HepG2 (cell line): ENCODE measurements around the gene SNX6. TPM values are rescaled to one million over a fixed set of nuclear protein-coding genes. Genes with fewer than 3 reads are reported as not detected.
A peak's percentile ranks its signal among the peaks of the same experiment; 100 is the strongest.

Experiments
- KDM2A ChIP-seq: sonication (generic); formaldehyde crosslinking; IDR thresholded peaks from 2 replicates; pipeline ENCODE4 v1.4.0; 2020; ENCODE audit warnings: low read depth, missing genetic modification reagents, borderline replicate concordance
- KLF12 ChIP-seq: sonication (generic); formaldehyde crosslinking; IDR thresholded peaks from 2 replicates; pipeline ENCODE4 v1.4.0; 2020; ENCODE audit warnings: missing genetic modification reagents, borderline replicate concordance
- PHF5A ChIP-seq: IDR thresholded peaks from one replicate; pipeline ENCODE4 v1.6.1; 2018; ENCODE audit warnings: low read depth, missing genetic modification reagents; ENCODE audit not compliant: unreplicated experiment
- RARA ChIP-seq: IDR thresholded peaks from 2 replicates; pipeline ENCODE4 v1.6.1; 2016; ENCODE audit warnings: missing genetic modification reagents, missing compliant biosample characterization
- RARG ChIP-seq: sonication (generic); formaldehyde crosslinking; IDR thresholded peaks from 2 replicates; pipeline ENCODE4 v1.4.0; 2020; ENCODE audit warnings: low read depth, mild to moderate bottlenecking, missing genetic modification reagents
- RNF2 ChIP-seq: fragments of 450-650 bp; conservative IDR thresholded peaks from 2 replicates; pipeline ENCODE4 v1.6.1; 2016; ENCODE audit warnings: low read depth
- SP1 ChIP-seq, 2 experiments: fragments of 450-650 bp in 1 of 2; sonication (generic) in 1 of 2; formaldehyde crosslinking in 1 of 2; IDR thresholded peaks; 2 replicates each; pipeline versions ENCODE4 v1.4.0 to v1.6.1; 2016 to 2020; ENCODE audit warnings: missing genetic modification reagents in 1 of 2
- ZNF20 ChIP-seq: sonication (generic); formaldehyde crosslinking; IDR thresholded peaks from 2 replicates; pipeline ENCODE4 v1.4.0; 2020; ENCODE audit warnings: mild to moderate bottlenecking, moderate library complexity, missing genetic modification reagents
- ZNF530 ChIP-seq: sonication (generic); formaldehyde crosslinking; IDR thresholded peaks from 2 replicates; pipeline ENCODE4 v1.5.0; 2020; ENCODE audit warnings: low read depth, mild to moderate bottlenecking, missing genetic modification reagents
- ZNF546 ChIP-seq: sonication (generic); formaldehyde crosslinking; conservative IDR thresholded peaks from 2 replicates; pipeline ENCODE4 v1.8.1; 2023; ENCODE audit warnings: mild to moderate bottlenecking, missing genetic modification reagents
- ZNF589 ChIP-seq: sonication (generic); formaldehyde crosslinking; conservative IDR thresholded peaks from 2 replicates; pipeline ENCODE4 v1.8.0; 2022; ENCODE audit warnings: mild to moderate bottlenecking, moderate library complexity, missing genetic modification reagents
- ZNF672 ChIP-seq: sonication (generic); formaldehyde crosslinking; IDR thresholded peaks from 2 replicates; pipeline ENCODE4 v1.8.1; 2022; ENCODE audit warnings: missing genetic modification reagents
- ZNF773 ChIP-seq: sonication (generic); formaldehyde crosslinking; IDR thresholded peaks from 2 replicates; pipeline ENCODE4 v1.4.0; 2020; ENCODE audit warnings: missing genetic modification reagents, borderline replicate concordance
- ZNF816 ChIP-seq: sonication (generic); formaldehyde crosslinking; IDR thresholded peaks from 2 replicates; pipeline ENCODE4 v1.8.0; 2022; ENCODE audit warnings: missing genetic modification reagents, mild to moderate bottlenecking, borderline replicate concordance
- ZSCAN20 ChIP-seq: sonication (generic); formaldehyde crosslinking; IDR thresholded peaks from 2 replicates; pipeline ENCODE4 v1.4.0; 2020; ENCODE audit warnings: missing genetic modification reagents, mild to moderate bottlenecking, borderline replicate concordance
- ZSCAN22 ChIP-seq: sonication (generic); formaldehyde crosslinking; IDR thresholded peaks from 2 replicates; pipeline ENCODE4 v1.4.0; 2020; ENCODE audit warnings: mild to moderate bottlenecking, missing genetic modification reagents
- polyA plus RNA-seq, 8 experiments: library from polyadenylated mRNA; depleted of rRNA in 3 of 8; stranded (reverse) in 7 of 8; unstranded in 1 of 8; fragments of >200 nt; fragmentation: Illumina TruSeq in 4 of 8; extraction: Trizol in 4 of 8; gene quantifications; 2 replicates each; pipeline versions ENCODE4 v1.2.1 to v1.2.3, GENCODE V29; 2011 to 2016; ENCODE audit warnings: low read depth in 4 of 8, missing spikeins in 1 of 8, mixed read lengths in 1 of 8; ENCODE audit not compliant: insufficient read depth in 1 of 8
- total RNA-seq, 5 experiments: library from RNA; depleted of rRNA; stranded (reverse); fragments of >200 nt; fragmentation: Illumina TruSeq; extraction: Trizol; gene quantifications; 2 replicates each; pipeline ENCODE4 v1.2.3, GENCODE V29; 2016; ENCODE audit warnings: low read depth in 1 of 5
- TF ChIP-seq, protein P1 (sequence below): sonication (generic); formaldehyde crosslinking; IDR thresholded peaks from 2 replicates; pipeline ENCODE4 v1.8.0; 2022; ENCODE audit warnings: mild to moderate bottlenecking, missing genetic modification reagents; ENCODE audit not compliant: insufficient replicate concordance
- TF ChIP-seq, protein P2 (sequence below): sonication (generic); formaldehyde crosslinking; IDR thresholded peaks from 2 replicates; pipeline ENCODE4 v1.5.0; 2020; ENCODE audit warnings: missing genetic modification reagents
- TF ChIP-seq, protein P3 (sequence below): sonication (generic); formaldehyde crosslinking; IDR thresholded peaks from 2 replicates; pipeline ENCODE4 v1.5.1; 2020; ENCODE audit warnings: missing genetic modification reagents, mild to moderate bottlenecking, borderline replicate concordance
- TF ChIP-seq, protein P4 (sequence below): sonication (generic); formaldehyde crosslinking; IDR thresholded peaks from 2 replicates; pipeline ENCODE4; 2020; ENCODE audit warnings: missing genetic modification reagents, mild to moderate bottlenecking, borderline replicate concordance

SNX6 gene
- total and polyA plus RNA-seq, 2 of the 13 experiments (the other 11 are each of a cell fraction or from before 2014, with no cell fraction given): 92.3 to 169 TPM

DNA sequence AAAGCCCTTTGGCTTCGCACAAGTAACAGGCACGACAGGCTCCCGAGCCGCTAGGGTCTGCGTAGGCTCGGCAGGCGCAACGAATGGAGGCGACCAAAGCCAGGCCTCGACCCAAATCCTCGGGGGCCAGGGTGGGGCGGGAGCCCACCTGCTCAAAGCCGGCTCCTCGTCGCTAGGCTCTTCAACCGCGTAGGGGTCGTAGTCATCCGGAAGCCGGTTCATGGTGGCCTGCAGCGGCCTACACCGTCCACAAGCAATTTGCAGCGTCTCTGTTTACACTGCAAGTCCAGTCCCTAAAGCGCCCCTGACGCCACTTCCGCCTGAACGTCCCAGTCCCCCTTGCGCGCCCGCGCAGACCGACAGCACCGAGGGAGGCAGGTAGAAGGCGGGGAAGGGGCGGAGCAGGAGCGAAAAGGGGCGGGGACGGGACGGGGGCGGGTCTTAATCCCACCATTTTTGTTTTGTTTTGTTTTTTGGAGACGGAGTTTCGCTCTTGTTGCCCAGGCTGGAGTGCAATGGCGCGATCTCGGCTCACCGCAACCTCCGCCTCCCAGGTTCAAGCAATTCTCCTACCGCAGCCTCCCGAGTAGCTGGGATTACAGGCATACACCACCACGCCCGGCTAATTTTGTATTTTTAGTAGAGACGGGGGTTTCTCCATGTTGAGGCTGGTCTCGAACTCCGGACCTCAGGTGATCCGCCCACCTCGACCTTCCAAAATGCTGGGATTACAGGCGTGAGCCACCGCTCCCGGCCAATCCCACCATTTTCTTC is 90.4 kb downstream of the SNX6 start, which contains the start of gene EAPP (continued):
- TF ChIP-seq ZNF816 (CRISPR knock-in tag): peak; percentile 99
- TF ChIP-seq, protein P1, sequence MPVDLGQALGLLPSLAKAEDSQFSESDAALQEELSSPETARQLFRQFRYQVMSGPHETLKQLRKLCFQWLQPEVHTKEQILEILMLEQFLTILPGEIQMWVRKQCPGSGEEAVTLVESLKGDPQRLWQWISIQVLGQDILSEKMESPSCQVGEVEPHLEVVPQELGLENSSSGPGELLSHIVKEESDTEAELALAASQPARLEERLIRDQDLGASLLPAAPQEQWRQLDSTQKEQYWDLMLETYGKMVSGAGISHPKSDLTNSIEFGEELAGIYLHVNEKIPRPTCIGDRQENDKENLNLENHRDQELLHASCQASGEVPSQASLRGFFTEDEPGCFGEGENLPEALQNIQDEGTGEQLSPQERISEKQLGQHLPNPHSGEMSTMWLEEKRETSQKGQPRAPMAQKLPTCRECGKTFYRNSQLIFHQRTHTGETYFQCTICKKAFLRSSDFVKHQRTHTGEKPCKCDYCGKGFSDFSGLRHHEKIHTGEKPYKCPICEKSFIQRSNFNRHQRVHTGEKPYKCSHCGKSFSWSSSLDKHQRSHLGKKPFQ (CRISPR knock-in tag): peak; percentile 42
- TF ChIP-seq, protein P2, sequence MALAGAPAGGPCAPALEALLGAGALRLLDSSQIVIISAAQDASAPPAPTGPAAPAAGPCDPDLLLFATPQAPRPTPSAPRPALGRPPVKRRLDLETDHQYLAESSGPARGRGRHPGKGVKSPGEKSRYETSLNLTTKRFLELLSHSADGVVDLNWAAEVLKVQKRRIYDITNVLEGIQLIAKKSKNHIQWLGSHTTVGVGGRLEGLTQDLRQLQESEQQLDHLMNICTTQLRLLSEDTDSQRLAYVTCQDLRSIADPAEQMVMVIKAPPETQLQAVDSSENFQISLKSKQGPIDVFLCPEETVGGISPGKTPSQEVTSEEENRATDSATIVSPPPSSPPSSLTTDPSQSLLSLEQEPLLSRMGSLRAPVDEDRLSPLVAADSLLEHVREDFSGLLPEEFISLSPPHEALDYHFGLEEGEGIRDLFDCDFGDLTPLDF (CRISPR knock-in tag): peak; percentile 96
- TF ChIP-seq SP1 (IDR thresholded peaks at IDR 0.05): peak; percentile 68
- peak; percentile 94 for TF ChIP-seq SP1 (CRISPR knock-in tag; IDR thresholded peaks at IDR 0.05)
- TF ChIP-seq, protein P3, sequence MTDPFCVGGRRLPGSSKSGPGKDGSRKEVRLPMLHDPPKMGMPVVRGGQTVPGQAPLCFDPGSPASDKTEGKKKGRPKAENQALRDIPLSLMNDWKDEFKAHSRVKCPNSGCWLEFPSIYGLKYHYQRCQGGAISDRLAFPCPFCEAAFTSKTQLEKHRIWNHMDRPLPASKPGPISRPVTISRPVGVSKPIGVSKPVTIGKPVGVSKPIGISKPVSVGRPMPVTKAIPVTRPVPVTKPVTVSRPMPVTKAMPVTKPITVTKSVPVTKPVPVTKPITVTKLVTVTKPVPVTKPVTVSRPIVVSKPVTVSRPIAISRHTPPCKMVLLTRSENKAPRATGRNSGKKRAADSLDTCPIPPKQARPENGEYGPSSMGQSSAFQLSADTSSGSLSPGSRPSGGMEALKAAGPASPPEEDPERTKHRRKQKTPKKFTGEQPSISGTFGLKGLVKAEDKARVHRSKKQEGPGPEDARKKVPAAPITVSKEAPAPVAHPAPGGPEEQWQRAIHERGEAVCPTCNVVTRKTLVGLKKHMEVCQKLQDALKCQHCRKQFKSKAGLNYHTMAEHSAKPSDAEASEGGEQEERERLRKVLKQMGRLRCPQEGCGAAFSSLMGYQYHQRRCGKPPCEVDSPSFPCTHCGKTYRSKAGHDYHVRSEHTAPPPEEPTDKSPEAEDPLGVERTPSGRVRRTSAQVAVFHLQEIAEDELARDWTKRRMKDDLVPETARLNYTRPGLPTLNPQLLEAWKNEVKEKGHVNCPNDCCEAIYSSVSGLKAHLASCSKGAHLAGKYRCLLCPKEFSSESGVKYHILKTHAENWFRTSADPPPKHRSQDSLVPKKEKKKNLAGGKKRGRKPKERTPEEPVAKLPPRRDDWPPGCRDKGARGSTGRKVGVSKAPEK (CRISPR knock-in tag): peak; percentile 98
- TF ChIP-seq PHF5A (CRISPR knock-in tag): peak; percentile 98
- peak; percentile 96; the same call in 1 of the 2 replicates for TF ChIP-seq ZSCAN20
- peak; percentile 67; the same call in 1 of the 2 replicates for TF ChIP-seq ZNF773
- TF ChIP-seq RARA: peak; percentile 79
- TF ChIP-seq ZNF672 (CRISPR knock-in tag): no peak
- no peak; the same call in 1 of the 2 replicates for TF ChIP-seq ZNF20 (CRISPR knock-in tag)
- TF ChIP-seq ZNF530 (CRISPR knock-in tag): no peak
- peak; percentile 93 for TF ChIP-seq KLF12 (CRISPR knock-in tag)
- TF ChIP-seq, protein P4, sequence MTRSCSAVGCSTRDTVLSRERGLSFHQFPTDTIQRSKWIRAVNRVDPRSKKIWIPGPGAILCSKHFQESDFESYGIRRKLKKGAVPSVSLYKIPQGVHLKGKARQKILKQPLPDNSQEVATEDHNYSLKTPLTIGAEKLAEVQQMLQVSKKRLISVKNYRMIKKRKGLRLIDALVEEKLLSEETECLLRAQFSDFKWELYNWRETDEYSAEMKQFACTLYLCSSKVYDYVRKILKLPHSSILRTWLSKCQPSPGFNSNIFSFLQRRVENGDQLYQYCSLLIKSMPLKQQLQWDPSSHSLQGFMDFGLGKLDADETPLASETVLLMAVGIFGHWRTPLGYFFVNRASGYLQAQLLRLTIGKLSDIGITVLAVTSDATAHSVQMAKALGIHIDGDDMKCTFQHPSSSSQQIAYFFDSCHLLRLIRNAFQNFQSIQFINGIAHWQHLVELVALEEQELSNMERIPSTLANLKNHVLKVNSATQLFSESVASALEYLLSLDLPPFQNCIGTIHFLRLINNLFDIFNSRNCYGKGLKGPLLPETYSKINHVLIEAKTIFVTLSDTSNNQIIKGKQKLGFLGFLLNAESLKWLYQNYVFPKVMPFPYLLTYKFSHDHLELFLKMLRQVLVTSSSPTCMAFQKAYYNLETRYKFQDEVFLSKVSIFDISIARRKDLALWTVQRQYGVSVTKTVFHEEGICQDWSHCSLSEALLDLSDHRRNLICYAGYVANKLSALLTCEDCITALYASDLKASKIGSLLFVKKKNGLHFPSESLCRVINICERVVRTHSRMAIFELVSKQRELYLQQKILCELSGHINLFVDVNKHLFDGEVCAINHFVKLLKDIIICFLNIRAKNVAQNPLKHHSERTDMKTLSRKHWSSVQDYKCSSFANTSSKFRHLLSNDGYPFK (CRISPR knock-in tag): peak; percentile 95
- TF ChIP-seq ZNF546 (CRISPR knock-in tag): peak; percentile 80
- TF ChIP-seq RNF2: peak; percentile 93
- TF ChIP-seq ZNF589: peak; percentile 97
- peak; percentile 99 for TF ChIP-seq KDM2A (CRISPR knock-in tag)
- peak; percentile 99 for TF ChIP-seq RARG (CRISPR knock-in tag)
- TF ChIP-seq ZSCAN22 (CRISPR knock-in tag): peak; percentile 82
